Measurements from ENCODE around the gene ARHGEF19.
"Not testable (repeated sequence)": the region's sequence is repeated elsewhere in the genome, so short reads cannot be mapped to it uniquely, and the experiment has no call there.

Gene ARHGEF19

DNA sequence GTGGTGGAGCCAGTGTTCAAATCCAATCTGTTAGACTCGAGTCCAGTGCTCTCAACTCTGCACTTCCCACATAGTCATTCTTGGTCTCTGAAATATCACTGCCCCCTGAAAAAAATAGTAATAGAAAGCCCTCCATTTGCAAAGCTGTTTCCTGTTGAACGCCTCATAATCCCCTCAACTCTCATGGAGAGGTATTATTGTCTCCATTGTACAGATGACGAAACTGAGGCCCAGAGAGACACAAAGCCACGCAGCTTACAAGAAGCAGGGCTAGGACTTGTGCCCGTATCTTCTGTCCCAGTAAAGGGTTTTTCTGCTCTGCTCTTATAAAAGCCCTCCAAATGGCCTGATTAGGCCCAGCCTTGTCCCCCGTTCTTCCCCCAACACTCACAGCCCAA, 6.2 kb upstream of the ARHGEF19 start:
- no peak for DNase-seq

DNA sequence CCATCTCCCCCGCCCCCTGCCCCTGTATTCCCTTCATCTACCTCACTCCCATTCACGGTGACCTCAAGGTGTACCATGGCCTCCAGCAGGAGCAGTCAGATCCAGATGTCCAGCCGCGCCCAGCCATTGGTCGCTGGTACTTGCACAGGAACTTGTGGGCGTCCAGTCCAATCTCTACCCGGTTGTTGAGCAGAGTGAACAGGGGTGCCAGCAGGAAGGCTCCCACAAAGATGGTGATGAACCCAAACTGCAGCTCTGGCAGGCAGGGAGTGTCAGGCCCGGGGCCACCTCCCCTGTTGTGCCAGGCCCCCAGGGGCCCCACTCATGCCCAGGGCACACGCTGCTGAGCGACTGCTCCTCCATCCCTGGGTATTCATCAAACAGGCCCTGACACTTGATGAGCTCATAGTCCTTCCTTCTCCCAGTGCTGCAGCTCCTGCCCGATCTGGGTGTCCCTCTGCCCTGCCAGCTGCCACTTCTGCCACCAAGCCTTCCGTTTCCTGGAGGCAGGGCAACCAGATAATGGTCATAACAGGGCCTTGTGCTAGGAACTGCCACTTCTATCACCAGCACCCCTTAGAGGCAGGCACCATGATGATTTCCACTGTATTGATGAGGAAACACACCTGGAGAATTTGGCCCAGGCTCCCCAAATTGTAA, 5.7 kb upstream of the ARHGEF19 start:
- DNase-seq, result no peak

DNA sequence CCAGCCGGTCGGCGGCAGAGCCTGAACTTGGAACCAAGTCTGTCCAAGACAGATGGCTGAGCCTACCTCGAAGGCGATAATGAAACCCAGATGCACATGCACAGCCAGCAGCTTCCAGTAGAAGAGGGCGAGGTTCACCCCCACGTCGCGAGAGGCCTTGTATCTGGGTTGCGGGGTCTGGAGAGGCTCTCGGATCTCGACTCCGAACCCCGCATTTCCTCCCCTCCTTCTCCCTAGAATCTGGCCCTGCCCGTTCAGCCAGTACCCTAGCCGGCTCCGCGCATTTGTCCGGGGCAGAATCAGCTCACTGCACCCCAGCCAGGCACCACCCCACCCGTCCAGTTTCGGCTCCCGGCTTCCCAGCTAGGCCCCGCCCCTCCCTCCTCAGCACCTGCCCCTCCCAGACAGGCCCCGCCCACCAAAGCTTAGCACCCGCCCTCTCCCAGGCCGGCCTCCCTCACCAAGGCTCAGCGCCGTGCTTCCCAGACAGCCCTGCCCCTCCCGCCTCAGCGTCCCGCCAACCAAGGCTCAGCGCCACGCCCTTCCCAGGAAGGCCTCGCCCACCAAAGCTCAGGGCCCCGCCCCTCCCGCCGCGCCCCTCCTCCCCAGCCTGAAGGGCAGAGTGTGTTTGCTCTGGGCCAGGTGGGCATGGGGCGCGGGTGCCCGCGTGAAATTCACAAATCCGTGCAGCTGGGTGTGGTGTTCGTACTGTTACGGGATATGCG, 4.8 kb upstream of the ARHGEF19 start:
- DNase-seq, result peak; percentile 99

DNA sequence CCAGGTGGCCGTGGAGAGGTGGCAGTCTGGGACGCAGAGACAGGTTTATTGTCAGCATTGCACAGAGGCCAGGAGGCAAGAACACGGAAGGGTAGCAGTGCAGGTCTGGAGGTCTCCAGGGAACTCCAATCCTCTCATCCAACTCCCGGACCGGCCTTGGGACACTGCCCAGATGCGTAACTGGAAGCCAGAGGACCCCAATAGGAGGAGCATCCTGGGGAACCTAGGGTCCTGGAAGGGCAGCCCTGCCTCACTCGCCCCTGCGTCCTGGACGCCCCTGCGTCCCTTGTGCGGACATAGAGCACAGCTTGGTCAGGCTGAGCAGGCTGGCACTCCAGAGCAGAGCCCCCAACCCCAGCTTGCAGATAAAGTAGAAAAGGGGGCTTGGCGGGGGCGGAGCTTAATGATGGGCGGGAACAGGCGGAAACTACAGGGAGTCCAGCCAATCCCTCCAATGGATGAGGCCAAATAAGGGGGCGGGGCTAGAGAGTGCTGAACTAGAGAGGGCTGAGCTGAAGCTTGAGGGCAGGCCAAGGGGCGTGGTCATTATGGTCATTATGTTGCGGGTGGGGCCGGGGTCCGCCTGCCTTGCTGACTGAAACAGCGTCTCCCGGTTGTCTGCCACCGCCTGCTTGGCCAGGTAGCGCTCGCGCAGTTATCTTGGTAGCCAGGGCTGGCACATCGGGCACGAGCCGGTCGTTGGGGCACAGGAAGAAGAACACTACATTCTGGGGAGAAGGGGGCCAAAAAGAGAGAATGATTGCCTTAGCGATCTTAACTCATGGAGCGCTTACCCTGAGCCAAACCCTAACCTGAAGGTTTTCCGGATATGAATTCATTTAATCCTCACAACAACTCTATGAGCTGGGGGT, 3.7 kb upstream of the ARHGEF19 start:
- DNase-seq, result peak; percentile 86

DNA sequence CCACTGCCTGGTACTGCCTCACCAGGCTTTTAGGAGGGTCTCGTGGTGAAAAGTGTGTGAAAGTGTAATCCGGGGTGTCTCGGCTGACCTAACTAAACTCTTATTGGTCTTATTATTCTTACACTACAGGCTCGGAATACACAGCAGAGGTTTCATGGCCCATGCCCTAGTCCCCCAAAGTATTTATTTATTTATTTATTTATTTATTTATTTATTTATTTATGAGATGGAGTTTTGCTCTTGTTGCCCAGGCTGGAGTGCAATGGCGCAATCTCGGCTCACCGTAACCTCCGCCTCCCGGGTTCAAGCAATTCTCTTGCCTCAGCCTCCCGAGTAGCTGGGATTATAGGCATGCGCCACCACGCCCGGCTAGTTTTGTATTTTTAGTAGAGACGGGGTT, 2.8 kb upstream of the ARHGEF19 start:
- DNase-seq, result not testable (repeated sequence)

DNA sequence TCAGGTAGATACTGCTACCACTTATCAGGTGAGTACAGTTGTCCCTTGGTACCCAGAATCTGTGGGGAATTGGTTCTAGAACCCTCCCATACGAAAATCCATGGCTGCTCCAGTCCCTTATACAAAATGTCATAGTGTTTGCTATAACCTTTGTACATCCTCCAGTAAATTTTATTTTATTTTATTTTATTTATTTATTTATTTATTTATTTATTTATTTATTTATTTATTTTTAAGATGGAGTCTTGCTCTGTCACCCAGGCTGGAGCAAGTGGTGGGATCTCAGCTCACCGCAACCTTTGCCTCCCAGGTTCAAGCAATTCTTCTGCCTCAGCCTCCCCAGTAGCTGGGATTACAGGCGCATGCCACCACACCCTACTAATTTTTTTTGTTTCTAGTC, 1.1 kb upstream of the ARHGEF19 start:
- not testable (repeated sequence) for DNase-seq

DNA sequence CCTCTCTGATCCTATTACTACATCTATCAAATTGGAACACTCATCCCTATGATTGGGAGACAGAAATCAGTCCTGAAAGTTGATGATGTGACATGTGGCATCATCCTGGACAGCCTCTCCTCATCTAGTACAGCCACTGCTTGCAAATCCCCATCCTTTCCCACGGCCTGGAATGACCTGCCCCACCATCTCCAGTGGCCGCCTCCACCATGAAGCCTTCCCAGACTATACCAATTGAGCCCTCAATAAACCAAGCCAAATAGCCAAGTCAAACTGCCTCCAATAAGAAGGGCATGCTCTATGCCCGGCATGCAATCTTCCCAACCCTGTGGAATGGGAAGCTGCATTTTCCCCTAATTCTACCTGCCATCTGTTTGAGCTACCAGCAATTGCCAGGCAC, 561 bp upstream of the ARHGEF19 start:
- DNase-seq, result no peak

DNA sequence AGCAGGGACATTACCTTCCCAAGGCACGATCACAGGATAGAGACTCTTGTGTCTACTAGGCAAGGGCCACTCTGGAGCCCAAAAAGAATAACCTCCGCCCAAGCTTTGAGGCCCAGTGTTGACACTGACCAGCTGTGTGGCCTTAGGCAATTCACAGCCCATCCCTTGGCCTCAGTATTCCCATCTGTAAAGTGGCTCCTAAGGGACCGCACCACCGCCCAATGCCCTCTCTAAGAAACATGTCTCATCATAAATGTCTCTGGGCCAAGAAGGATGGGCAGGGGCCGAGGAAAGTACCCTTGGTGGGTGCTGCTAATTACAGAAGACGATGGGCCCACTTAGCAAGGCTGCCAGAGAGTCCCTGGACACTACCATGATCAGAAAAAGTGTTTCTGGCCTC, 628 bp downstream of the ARHGEF19 start:
- no peak for DNase-seq

DNA sequence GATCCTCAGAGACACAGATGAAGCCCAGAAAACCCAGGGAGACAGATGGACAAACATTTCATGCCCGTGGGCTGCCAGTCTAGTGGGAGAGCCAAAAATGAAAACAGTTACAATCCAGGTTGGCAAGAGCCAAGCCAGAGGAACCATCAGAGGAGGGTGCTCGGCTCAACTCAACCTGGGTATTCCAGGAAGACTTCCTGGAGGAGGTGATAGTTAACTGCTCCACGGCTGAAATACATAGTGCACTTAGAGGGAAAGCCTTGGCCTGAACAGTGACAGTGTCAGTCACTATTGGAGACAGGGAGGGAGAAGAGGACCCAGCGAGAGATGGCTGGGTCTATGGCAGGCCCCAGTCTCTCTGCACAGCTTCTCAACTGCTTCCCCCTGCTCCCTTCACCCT, 1.9 kb downstream of the ARHGEF19 start:
- no peak for DNase-seq

DNA sequence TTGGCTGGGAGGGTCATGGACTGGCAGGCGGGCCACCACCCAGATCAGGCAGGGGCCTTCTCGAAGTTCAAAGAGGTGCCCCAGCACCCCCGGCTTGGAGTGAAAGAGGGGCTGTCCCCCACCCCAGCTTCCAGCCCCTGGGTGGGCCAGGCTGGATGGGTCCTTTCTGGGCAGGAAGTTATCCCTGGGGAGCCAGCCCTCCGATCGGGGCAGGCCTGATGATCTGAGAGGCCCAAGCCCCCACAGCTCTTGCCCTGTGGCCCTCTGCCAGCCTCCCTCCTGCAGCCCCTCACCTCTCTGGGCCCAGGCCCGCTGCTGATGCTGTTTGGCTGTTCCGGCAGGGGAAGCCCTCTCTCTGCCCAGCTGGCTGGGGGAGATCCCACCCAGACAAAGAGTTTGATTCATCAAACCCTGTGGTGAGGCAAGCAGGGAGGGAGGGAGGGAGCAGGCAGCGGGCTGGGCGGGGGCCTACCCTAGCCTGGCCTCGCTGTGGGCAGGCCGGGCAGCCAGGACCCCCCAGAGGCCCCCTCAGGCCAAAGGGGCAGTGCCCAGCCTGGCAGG, 2.5 kb downstream of the ARHGEF19 start:
- no peak for DNase-seq

DNA sequence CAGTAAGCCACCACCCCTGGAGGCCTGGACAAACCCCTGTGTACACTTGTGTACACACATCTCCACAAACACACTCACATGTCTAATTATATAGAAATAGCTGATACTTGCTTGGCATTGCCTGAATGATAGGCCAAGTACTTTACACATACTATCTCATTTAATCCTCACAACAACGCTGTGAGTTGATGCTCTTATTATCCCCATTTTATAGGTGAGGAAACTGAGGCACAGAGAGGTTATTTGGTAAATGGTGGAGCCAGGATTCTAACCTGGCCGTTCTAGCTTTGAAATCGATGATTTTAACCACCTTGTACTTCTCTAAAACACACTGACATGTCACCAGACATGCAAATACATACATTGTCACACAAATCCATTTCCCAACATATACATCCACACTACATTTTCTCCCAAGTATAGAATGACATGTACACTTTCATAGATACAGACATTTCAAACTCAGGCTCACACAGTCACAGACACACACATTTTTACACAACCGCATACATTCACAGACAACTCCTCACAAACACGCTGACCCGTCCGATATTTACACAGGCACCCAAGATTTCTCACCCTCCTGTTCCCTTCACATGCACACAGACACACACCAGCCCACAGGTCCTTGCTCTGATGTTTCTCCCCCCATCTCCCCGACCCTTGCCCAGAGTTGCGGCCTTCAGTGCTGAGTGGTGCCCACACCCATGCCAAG, 3.2 kb downstream of the ARHGEF19 start:
- no peak for DNase-seq

DNA sequence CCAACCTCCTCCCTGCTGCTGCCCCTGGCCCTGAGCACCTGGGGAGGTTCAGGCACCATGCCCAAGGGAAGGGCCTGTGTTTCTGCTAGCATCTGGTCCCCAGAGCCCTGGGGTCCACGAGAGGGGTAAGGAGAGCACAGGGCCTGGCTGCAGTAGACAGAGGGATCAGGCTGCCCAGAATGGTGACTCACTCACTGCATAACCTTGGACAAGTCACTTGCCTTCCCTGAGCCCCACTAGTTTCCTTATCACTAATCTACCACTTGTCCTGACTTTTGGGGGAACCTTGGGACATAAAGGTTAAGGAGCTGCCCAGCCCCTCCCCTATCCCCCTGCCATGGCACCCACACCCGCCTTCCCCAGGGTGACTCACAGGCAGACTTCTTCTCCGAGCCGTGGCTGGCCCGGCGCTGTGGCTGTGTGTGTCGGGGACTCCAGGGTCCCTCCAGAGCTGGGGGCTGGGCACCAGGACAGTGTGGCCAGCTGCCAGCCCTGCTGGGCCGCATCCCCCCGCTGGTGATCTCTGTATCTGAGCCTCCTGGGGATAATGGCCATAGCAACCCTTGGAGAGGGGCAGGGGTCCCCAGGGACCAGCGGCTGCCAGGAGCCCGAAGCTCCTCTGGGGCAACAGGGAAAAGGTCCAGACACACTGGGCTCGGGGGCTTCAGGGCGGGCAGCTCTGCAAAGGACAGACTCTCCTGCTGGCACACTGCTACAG, 4.0 kb downstream of the ARHGEF19 start:
- DNase-seq, result peak; percentile 31

DNA sequence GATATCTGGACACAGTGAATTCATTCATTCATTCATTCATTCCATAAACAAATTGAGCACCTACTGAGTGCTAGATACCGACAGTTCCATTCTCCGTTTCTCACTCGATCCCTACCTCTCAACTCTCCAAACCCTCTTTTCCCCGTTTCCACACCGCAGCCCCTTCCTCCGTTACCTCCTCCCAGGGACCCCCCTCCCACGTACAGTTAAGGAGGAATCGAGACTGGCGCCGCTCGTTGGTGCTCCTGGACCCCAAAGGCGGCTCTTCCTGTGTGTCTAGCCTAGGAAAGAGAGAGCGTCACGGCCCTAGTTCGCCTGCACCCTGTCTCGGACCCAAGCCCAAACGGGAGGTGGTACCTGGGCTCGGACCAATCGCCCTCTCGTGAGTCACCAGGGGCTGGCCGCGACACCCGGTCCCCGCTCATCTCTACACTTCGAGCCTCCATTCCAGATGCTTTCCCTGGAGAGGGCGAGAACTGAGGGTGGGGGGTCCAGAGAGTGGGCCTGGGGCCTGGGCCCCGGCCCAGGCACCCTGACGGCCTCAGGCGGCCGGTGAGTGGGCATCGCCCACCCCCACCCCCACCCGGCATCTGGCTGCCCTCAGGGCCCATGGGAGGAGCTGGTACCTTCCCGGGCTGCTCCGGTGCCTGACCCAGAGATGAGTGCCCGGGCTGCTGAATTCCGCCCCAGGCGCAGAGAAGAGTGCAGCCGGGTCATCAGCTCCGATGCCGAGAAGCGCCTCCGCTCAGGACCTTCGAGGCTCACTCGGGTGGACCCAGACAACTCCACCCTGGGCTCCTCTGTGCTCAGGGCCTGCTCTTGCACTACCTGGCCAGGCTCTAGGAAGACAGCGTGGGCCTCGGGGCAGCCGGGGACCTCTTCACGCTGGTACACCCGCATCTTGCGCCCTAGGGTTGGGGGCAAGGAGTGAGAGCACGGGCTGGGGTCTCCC, 4.9 kb downstream of the ARHGEF19 start:
- DNase-seq, result no peak

DNA sequence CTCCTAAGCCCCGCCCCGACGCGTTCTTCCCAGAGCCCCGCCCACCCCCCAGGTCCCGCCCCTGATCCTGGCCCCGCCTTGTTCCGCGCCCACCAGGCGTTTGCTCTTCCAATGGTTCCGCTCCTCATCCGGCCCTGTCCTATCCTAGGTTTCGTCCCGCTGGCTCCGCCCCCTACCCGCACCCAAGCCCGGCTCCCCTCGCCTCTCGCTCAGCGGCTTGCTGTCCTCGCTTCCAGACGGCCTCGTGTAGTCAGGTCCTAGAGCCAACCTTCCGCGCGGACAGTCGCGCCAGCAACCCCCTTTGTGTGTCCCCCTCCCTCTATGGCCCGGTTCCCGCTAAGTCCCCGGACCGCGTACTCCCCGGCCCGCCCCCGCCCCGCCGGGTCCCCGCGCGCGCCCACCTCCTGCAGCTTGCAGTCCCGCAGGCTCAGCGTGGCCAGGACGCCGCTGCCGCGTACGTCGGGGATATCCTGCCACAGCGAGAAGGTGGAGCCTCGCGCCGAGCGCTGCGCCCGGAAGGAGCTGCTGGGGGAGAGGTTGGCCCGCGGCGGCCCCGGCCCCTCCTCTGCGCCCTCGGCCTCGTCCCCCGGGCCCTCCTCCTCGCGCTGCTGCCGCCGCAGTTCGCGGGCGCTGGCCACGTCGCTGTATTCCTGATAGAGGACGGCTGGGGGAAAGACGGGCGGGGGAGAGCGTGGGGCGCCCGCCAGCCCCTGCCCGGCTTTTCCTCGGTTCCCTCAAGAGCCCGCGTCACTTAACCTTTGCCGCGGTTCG, 5.7 kb downstream of the ARHGEF19 start:
- peak; percentile 98 for DNase-seq

DNA sequence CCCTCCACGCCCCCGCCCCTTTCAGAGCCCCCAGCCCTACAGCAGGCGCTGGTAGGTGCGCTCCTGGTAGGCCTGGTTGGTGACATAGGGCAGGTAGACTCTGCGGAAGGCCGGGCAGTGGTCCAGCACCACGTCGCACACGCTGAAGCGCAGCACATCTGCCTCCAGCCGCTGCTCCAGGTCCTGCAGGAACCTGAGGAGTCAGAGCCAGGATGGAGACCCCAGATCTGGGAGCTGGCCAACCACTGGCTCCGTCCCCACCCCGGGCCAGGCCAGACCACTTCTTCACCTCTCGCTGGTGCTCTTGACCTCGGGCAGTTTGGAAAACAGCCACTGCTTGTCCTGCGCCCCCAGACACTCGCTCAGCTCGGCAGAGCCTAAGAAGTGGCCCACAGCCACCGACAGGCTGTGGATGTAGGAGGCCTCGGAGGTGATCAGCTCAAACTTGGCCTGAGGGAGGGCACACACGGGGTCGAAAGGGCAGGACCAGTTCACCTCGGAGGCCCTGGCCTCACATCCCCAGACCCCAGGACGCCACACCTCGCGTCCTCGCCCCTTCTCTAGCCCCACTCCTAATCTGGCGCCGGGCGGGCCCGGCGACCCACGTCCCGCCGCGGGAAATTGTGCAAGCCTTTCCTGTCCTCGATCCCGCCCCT, 6.4 kb downstream of the ARHGEF19 start:
- no peak for DNase-seq

DNA sequence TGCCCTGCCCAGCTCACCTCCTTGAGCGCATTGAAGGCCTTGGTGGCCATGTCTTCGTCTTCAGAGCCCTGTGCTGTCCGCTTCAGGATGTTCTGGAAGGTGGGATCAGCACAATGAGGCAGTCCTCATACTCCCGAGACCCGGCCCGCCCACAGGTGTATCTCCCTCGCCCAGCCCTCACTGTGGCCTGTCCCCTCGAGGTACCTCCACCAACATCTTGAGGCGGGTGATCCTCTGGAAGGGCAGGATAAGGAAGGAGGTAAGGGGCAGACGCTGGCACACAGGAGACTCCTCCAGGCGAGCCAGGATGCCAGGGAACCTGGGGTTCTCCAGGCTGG, 7.1 kb downstream of the ARHGEF19 start:
- no peak for DNase-seq

DNA sequence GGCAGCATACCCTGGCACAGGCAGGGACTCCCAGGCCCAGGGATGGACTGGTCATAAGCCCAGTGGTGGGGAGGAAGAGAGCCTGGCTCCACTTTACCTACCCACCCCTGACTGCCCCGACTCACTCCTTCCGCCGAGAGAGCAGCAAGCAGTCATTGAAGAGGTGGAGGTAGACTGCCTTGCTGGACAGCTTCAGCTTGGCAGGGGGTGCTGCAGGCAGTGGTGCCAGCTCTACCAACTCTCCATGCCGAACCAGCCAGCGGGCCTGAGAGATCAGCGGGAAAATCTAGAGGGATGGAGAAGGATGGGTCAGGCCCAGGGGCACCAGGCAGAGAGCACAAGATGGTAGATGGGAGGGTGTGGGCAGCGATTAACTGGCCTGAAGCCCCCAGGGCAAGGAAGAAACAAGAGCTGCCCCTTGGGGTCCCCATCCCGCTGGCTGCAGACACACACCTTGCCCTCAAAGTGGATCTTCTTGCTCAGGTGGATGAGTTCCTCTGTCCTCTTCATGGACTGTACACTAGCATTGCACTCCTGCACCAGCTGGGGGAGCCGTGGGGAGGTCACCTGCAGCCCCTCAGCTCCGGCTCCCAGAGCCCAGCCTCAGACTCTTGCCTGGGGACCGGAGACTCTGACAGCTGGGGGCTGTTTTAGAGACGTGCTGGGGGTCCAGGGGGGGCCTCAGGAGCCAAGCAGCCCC, 7.7 kb downstream of the ARHGEF19 start:
- no peak for DNase-seq

DNA sequence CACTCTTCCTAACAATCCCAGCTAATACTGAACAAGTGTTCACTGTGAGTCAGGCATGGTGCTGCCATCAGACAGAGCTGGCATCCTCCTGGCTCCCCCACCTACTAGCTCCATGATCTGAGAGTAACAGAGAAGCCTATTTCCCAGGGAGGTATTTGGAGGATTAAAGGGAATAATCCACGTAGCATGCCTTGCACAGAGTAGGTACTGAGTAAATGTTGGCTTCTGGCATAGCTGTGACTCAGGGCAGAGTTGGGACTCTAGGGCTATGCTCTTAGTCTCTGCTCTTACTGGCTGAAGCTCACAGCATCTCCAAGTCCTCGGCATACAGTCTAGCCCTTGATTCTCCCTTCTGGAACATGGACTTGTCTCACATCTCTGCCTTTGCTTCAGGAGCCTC, 8.2 kb downstream of the ARHGEF19 start:
- no peak for DNase-seq

DNA sequence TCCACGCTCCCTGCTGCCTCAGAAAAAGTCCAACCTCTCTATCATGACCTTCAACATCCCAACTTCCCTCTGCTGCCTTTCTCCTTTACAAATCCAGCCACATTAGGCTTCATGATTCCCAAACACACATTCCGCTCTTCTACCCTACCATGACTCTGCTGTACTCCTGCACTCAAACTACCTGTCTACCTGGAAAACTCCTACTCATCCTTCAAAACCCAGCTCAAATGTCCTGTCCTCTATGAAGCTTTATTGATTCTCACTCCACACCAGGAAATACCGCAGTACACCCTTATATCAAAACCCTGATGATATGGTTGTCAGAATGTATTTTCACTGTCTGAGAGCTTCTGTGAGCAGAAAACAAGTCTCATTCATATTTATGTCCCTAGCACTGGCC, 8.9 kb downstream of the ARHGEF19 start:
- no peak for DNase-seq

All from suppressor macrophage treated with lipopolysaccharide for 4 hours (primary cell).